ENCODE data around the gene RTBDN.

RTBDN gene

GRCh38 chr19:12872941-12873890 is 38.8 kb upstream of the RTBDN start:
- H3K4me3 ChIP-seq (ENCODE audit: low read length), result peak overlapping the region; percentile 32
- peak; percentile 95 for DNase-seq (ENCODE audit: low read depth)
- TF ChIP-seq CTCF (IDR thresholded peaks at IDR 0.05; ENCODE audit: insufficient read depth, low read depth, low read length, missing control alignments), result peak; percentile 13

DNA sequence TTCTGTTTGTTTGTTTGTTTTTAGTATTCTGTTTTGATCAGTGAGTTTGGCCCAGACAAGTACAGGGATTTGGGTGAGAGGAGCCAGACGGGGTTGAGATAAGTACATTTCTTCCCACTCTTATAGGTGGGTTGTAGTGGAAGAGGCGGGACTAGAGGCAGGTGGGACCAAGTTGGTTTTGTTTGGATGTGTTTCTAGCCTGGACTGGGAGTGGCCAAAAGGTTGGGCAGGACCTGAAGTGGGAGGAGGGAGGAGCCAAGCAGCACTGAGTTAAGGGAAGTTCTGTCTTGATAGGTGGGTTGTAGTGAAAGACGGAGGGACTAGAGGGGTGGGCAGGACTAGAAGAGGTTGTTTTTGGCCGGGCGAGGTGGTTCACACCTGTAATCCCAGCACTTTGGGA is 37.9 kb upstream of the RTBDN start:
- H3K4me3 ChIP-seq (ENCODE audit: low read length), result no peak overlapping the region
- TF ChIP-seq CTCF (IDR thresholded peaks at IDR 0.05; ENCODE audit: insufficient read depth, low read depth, low read length, missing control alignments), result no peak
- no peak for DNase-seq (ENCODE audit: low read depth)

GRCh38 chr19:12871681-12872080 is 37.3 kb upstream of the RTBDN start:
- TF ChIP-seq CTCF (IDR thresholded peaks at IDR 0.05; ENCODE audit: insufficient read depth, low read depth, low read length, missing control alignments), result no peak
- no peak for DNase-seq (ENCODE audit: low read depth)
- no peak overlapping the region for H3K4me3 ChIP-seq (ENCODE audit: low read length)

GRCh38 chr19:12868540-12869112 is 34.2 kb upstream of the RTBDN start:
- H3K4me3 ChIP-seq (ENCODE audit: low read length), result no peak overlapping the region
- no peak for DNase-seq (ENCODE audit: low read depth)
- TF ChIP-seq CTCF (IDR thresholded peaks at IDR 0.05; ENCODE audit: insufficient read depth, low read depth, low read length, missing control alignments), result no peak

DNA sequence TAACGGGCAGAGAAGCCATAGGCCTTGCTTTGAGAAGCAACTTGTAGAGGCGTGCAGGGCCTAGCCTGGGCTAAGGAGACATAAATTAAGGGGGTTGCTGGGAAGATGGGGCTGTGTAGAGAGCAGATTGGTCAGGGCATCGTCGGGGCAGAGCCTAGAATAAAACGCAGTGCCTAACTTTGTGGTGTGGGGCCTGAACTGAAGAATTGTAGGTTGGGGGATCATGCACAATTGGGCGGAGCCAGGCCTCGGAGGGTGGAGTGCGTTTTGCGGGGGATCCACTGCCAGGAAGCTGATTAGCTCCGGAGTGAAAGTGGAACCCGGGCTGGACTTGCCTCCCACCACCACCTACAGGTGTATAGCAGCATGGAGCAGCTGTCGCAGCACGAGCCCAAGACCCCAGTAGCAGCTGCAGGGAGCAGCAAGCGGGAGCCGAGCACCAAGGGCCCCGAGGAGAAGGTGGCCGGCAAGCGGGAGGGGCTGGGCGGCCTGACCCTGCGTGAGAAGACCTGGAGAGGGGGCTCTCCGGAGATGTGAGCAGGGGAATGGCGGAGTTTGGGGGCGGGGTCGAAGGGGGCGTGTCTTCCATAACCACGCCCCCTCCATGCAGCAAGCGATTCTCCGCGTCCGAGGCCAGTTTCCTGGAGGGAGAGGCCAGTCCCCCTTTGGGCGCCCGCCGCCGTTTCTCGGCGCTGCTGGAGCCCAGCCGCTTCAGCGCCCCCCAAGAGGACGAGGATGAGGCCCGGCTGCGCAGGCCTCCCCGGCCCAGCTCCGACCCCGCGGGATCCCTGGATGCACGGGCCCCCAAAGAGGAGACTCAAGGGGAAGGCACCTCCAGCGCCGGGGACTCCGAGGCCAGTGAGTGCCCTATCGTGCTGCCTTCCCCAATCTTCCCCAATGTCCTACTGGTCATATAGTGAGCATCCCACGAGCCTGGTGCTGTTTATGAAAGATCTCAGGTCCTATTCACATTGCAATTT is 33.0 kb upstream of the RTBDN start:
- DNase-seq (ENCODE audit: low read depth), result peak; percentile 48
- no peak for TF ChIP-seq CTCF (IDR thresholded peaks at IDR 0.05; ENCODE audit: insufficient read depth, low read depth, low read length, missing control alignments)
- peak overlapping the region; percentile 20 for H3K4me3 ChIP-seq (ENCODE audit: low read length)

- H3K4me3 ChIP-seq (ENCODE audit: low read length), result no peak overlapping the region
- TF ChIP-seq CTCF (IDR thresholded peaks at IDR 0.05; ENCODE audit: insufficient read depth, low read depth, low read length, missing control alignments), result no peak
Measured at GRCh38 chr19:12866416-12867119, 32.2 kb upstream of the RTBDN start.

More at GRCh38 chr19:12866416-12867119, 32.2 kb upstream of the RTBDN start:
- DNase-seq (ENCODE audit: low read depth), result no peak
